ENCODE data around the gene RIC8B. TPM values are rescaled to one million over a fixed set of nuclear protein-coding genes. Genes with fewer than 3 reads are reported as not detected.

The RIC8B gene
- total RNA-seq, 1 donor from 2014 or later, result 17.0 TPM

DNA sequence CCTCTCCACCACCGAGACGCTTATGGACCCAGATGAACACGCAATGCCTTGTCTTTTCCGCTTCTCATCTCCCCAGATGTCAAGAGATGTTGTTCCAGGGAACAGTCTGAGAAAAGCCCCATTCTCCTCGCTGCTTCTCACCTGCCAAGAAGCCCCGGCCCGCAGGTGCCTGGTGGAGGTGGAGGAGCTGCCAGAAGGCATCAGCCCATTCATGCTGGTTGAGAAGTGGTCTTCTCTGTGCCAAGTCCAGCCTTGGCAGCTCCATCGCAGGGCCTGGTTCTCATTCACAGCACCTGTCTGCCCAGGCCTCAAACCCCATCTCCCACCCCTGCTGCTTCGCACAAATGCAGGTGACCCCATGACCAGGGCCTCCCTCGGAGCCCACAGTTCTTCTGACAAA lies 139.0 kb downstream of the RIC8B start:
- H3K9me3 Mint-ChIP-seq (ENCODE audit: unreplicated experiment), result no peaks in the 10 kb centered on the region
- H3K27ac Mint-ChIP-seq (ENCODE audit: unreplicated experiment), result no peak overlapping the region
- H3K36me3 Mint-ChIP-seq (ENCODE audit: unreplicated experiment), result no peaks in the 10 kb centered on the region
- DNase-seq (ENCODE audit: extremely low spot score, unreplicated experiment), result no peak
- no peaks in the 10 kb centered on the region for H3K4me1 Mint-ChIP-seq (ENCODE audit: unreplicated experiment)
- H3K4me3 Mint-ChIP-seq (ENCODE audit: unreplicated experiment), result no peak overlapping the region
- H3K27me3 Mint-ChIP-seq (ENCODE audit: unreplicated experiment), result peaks cover 12% of the 10 kb centered on the region
- no peak for TF ChIP-seq CTCF (IDR thresholded peaks at IDR 0.05)

GRCh38 chr12:106914796-106915634 lies 140.5 kb downstream of the RIC8B start:
- Mint-ChIP-seq H3K4me3 (ENCODE audit: unreplicated experiment) (no peak overlapping the region), H3K27me3 (ENCODE audit: unreplicated experiment) (peaks cover 17% of the 10 kb centered on the region), H3K9me3 (ENCODE audit: unreplicated experiment) (no peaks in the 10 kb centered on the region), H3K36me3 (ENCODE audit: unreplicated experiment) (no peaks in the 10 kb centered on the region), H3K27ac (ENCODE audit: unreplicated experiment) (no peak overlapping the region), H3K4me1 (ENCODE audit: unreplicated experiment) (peaks cover 3% of the 10 kb centered on the region)
- TF ChIP-seq CTCF (IDR thresholded peaks at IDR 0.05), result no peak
- DNase-seq (ENCODE audit: extremely low spot score, unreplicated experiment), result no peak

GRCh38 chr12:106915635-106916026 lies 141.1 kb downstream of the RIC8B start:
- no peak overlapping the region for H3K4me3 Mint-ChIP-seq (ENCODE audit: unreplicated experiment)

DNA sequence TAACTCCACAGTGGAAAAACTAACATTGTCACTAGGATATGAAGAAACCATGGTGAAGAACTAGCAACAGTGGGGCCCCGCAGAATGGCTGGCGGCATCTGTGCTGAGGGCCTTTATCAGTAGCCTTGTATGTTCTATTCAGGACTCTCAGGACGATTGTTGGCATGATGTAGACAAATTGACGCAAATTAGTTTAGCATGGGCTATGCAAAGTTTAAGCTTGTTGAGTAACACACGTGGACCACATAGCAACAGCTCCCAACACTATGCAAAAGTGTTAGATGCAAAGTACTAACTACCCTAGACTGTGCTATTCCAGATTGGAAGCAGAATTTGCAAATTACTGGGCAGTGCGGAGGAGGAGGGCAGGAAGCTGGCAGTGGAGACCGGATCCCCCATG lies 143.0 kb downstream of the RIC8B start:
- peaks cover 36% of the 10 kb centered on the region for H3K27me3 Mint-ChIP-seq (ENCODE audit: unreplicated experiment)
- no peak overlapping the region for H3K4me3 Mint-ChIP-seq (ENCODE audit: unreplicated experiment)
- no peak for DNase-seq (ENCODE audit: extremely low spot score, unreplicated experiment)
- no peak for TF ChIP-seq CTCF (IDR thresholded peaks at IDR 0.05)
- no peaks in the 10 kb centered on the region for H3K36me3 Mint-ChIP-seq (ENCODE audit: unreplicated experiment)
- no peaks in the 10 kb centered on the region for H3K9me3 Mint-ChIP-seq (ENCODE audit: unreplicated experiment)
- H3K27ac Mint-ChIP-seq (ENCODE audit: unreplicated experiment), result no peak overlapping the region
- H3K4me1 Mint-ChIP-seq (ENCODE audit: unreplicated experiment), result peaks cover 3% of the 10 kb centered on the region

More at GRCh38 chr12:106915635-106916026, 141.1 kb downstream of the RIC8B start:
- Mint-ChIP-seq H3K27me3 (ENCODE audit: unreplicated experiment) (peaks cover 21% of the 10 kb centered on the region), H3K27ac (ENCODE audit: unreplicated experiment) (no peak overlapping the region), H3K36me3 (ENCODE audit: unreplicated experiment) (no peaks in the 10 kb centered on the region), H3K4me1 (ENCODE audit: unreplicated experiment) (peaks cover 3% of the 10 kb centered on the region), H3K9me3 (ENCODE audit: unreplicated experiment) (no peaks in the 10 kb centered on the region)
- no peak for TF ChIP-seq CTCF (IDR thresholded peaks at IDR 0.05)
- no peak for DNase-seq (ENCODE audit: extremely low spot score, unreplicated experiment)

GRCh38 chr12:106918746-106919145 lies 144.3 kb downstream of the RIC8B start:
- Mint-ChIP-seq H3K27me3 (ENCODE audit: unreplicated experiment) (peaks cover 46% of the 10 kb centered on the region), H3K36me3 (ENCODE audit: unreplicated experiment) (no peaks in the 10 kb centered on the region), H3K27ac (ENCODE audit: unreplicated experiment) (no peak overlapping the region), H3K4me1 (ENCODE audit: unreplicated experiment) (peaks cover 3% of the 10 kb centered on the region), H3K9me3 (ENCODE audit: unreplicated experiment) (no peaks in the 10 kb centered on the region), H3K4me3 (ENCODE audit: unreplicated experiment) (no peak overlapping the region)
- peak; percentile 71 for TF ChIP-seq CTCF (IDR thresholded peaks at IDR 0.05)
- no peak for DNase-seq (ENCODE audit: extremely low spot score, unreplicated experiment)
